ENCODE data around the gene ANKRD13B.

DNA sequence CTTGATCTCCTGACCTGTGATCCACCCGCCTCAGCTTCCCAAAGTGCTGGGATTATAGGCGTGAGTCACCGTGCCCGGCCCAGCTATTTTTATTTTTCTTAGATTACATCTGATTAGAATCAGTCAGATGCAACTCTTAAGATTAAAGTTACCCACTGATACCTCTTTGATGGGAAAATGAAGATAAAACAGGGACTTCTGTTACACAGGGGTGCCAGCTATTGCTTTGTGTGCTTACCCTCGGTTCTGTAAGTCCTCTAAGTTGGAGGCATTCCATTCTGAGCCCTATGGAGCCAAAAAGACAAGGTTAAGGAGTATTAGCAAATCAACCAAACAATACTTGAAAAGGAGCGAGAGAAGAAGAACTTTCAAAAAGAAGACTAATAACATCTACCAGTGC is 62.4 kb downstream of the ANKRD13B start:
- no peak for TF ChIP-seq CTCF (CRISPR knock-in tag; IDR thresholded peaks at IDR 0.05)
- no peak for TF ChIP-seq XRCC5 (optimal IDR thresholded peaks at IDR 0.05; ENCODE audit: low read length)
- no peak for TF ChIP-seq SNRNP70 (IDR thresholded peaks at IDR 0.05; ENCODE audit: low read depth, low read length)
- no peak for TF ChIP-seq ELF4 (CRISPR knock-in tag; IDR thresholded peaks at IDR 0.05; ENCODE audit: borderline replicate concordance)
- TF ChIP-seq TCF7L2 (IDR thresholded peaks at IDR 0.05; ENCODE audit: low read depth, low read length) = no peak

All from HepG2 (cell line).